ENCODE results near the gene LRRC45.
A peak's percentile ranks its signal among the peaks of the same experiment; 100 is the strongest.

Gene LRRC45

DNA sequence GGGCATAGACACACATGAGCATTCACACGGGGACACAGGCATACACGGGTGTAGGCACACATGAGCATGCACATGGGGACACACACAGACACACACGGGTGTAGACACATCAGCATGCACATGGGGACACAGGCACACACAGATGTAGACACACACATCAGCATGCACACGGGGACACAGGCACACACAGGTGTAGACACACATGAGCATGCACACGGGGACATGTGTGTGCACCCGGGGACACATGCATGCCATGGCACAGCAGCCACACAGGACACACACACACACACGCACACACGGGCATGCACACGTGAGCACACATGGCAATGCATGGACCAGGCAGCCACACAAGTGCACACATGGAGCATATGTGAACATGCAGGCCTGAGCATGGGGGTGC, 19.5 kb downstream of the LRRC45 start:
- TF ChIP-seq, protein P1, sequence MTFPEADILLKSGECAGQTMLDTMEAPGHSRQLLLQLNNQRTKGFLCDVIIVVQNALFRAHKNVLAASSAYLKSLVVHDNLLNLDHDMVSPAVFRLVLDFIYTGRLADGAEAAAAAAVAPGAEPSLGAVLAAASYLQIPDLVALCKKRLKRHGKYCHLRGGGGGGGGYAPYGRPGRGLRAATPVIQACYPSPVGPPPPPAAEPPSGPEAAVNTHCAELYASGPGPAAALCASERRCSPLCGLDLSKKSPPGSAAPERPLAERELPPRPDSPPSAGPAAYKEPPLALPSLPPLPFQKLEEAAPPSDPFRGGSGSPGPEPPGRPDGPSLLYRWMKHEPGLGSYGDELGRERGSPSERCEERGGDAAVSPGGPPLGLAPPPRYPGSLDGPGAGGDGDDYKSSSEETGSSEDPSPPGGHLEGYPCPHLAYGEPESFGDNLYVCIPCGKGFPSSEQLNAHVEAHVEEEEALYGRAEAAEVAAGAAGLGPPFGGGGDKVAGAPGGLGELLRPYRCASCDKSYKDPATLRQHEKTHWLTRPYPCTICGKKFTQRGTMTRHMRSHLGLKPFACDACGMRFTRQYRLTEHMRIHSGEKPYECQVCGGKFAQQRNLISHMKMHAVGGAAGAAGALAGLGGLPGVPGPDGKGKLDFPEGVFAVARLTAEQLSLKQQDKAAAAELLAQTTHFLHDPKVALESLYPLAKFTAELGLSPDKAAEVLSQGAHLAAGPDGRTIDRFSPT (tag by site-specific recombination; IDR thresholded peaks at IDR 0.05), result no peak
- TF ChIP-seq ZNF561 (tag by site-specific recombination; IDR thresholded peaks at IDR 0.05; ENCODE audit: borderline replicate concordance) (no peak), ZNF423 (tag by site-specific recombination; IDR thresholded peaks at IDR 0.05) (no peak), ZNF223 (tag by site-specific recombination; IDR thresholded peaks at IDR 0.05) (0 out of 2 replicates have a peak, but pooled peaks have one; percentile 38), ZNF404 (tag by site-specific recombination; IDR thresholded peaks at IDR 0.05) (no peak), SP3 (tag by site-specific recombination; IDR thresholded peaks at IDR 0.05) (no peak), WT1 (tag by site-specific recombination; IDR thresholded peaks at IDR 0.05) (no peak), HOXA7 (CRISPR knock-in tag; IDR thresholded peaks at IDR 0.05; ENCODE audit: borderline replicate concordance) (no peak)
- CTCF ChIA-PET, result interaction anchor here (0.6 kb wide), 2 partner anchors 21 to 310 kb away, joined by 3 to 4 read pairs; no protein-coding TSS in a partner anchor
- H3K27ac ChIP-seq (ENCODE audit: extremely low read depth, low read depth, low read length), result no peak overlapping the region
- H3K36me3 ChIP-seq (ENCODE audit: control insufficient read depth in 2 of 2, insufficient read depth in 1 of 2, low read length in 2 of 2), result peaks cover 0 to 17% of the 10 kb centered on the region in 2 experiments; a peak in 1 of 3 replicates
- H3K4me3 ChIP-seq (ENCODE audit: low read depth, low read length), result no peak overlapping the region
- H3K9me3 ChIP-seq (ENCODE audit: control insufficient read depth, insufficient read depth, low read depth, low read length), result no peaks in the 10 kb centered on the region
- H3K4me1 ChIP-seq (ENCODE audit: control insufficient read depth, insufficient read depth, low read length), result no peaks in the 10 kb centered on the region
- POLR2A ChIA-PET, result interaction anchor here (1.8 kb wide), 2 partner anchors 12 to 17 kb away, joined by 4 to 5 read pairs; partner anchors contain the start of gene RAC3

DNA sequence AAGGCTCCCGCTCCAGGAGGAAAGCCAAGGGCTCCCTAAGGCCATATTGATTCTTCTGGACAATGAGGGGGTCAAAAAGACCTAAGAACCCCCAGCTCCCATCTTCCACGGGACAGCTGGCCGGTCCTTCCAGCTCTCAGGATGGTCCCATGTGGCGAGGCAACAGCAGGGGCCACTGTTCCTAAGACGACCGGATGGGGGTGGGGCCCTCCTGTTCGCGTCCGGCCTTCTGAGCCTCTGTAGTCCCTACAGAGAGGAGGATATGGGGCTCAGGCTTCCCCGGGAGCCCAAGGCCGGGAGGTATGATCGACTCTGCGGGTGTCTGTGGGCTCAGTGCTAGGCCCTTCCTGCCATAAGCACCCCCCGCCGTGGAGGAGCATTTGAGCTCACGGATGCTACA, 20.4 kb downstream of the LRRC45 start:
- ChIA-PET POLR2A (interaction anchor here (0.6 to 1.8 kb wide), 5 partner anchors 16 to 150 kb away, joined by 3 to 7 read pairs (median 5); no protein-coding TSS in a partner anchor), CTCF (interaction anchor here (0.6 to 1.0 kb wide), 4 partner anchors 8 to 310 kb away, joined by 3 to 5 read pairs (median 4); no protein-coding TSS in a partner anchor)
- Histone ChIP-seq H3K36me3 (ENCODE audit: control insufficient read depth in 2 of 2, insufficient read depth in 1 of 2, low read length in 2 of 2) (peaks cover 0 to 26% of the 10 kb centered on the region in 2 experiments; a peak in 1 of 3 replicates), H3K4me3 (ENCODE audit: low read depth, low read length) (no peak overlapping the region), H3K9me3 (ENCODE audit: control insufficient read depth, insufficient read depth, low read depth, low read length) (no peaks in the 10 kb centered on the region), H3K4me1 (ENCODE audit: control insufficient read depth, insufficient read depth, low read length) (no peaks in the 10 kb centered on the region), H3K27ac (ENCODE audit: extremely low read depth, low read depth, low read length) (no peak overlapping the region)
- TF ChIP-seq, protein P2, sequence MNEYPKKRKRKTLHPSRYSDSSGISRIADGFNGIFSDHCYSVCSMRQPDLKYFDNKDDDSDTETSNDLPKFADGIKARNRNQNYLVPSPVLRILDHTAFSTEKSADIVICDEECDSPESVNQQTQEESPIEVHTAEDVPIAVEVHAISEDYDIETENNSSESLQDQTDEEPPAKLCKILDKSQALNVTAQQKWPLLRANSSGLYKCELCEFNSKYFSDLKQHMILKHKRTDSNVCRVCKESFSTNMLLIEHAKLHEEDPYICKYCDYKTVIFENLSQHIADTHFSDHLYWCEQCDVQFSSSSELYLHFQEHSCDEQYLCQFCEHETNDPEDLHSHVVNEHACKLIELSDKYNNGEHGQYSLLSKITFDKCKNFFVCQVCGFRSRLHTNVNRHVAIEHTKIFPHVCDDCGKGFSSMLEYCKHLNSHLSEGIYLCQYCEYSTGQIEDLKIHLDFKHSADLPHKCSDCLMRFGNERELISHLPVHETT (tag by site-specific recombination; IDR thresholded peaks at IDR 0.05), result no peak
- TF ChIP-seq ZIC2 (tag by site-specific recombination; IDR thresholded peaks at IDR 0.05), result peak; percentile 64

DNA sequence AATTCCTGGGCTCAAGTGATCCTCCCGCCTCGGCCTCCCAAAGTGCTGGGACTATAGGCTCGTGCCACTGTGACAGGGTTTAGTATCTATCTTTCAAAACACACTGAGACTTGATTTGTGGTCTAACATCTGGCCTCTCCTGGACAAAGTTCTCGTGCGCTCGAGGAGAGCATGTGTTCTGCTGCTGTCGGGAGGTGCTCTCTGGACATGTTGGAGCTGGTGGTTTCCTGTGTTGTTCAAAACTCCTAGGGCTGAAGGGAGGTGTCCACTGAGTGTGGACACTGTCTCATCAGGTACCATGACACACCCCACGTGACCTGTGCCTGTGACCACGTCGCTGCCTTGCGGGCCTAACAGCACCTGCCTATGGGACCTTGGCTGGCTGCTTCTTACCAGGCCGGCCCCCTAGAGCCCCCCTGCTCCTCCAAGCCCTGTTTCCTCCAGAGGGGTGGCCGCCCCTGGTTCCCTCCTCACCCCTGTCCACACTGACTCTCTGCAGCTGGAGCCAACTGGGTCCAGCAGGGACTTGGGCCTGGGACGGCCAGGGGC, 22.9 kb downstream of the LRRC45 start:
- ChIA-PET CTCF (no interaction called here), POLR2A (interaction anchor here (1.3 kb wide), 2 partner anchors 8 to 10 kb away, joined by 3 read pairs; partner anchors contain the start of gene DCXR)
- peaks cover 3% of the 10 kb centered on the region; the same call in 1 of the 2 replicates for H3K4me1 ChIP-seq (ENCODE audit: control insufficient read depth, insufficient read depth, low read length)
- peaks cover 0 to 49% of the 10 kb centered on the region in 2 experiments; a peak in 1 of 3 replicates for H3K36me3 ChIP-seq (ENCODE audit: control insufficient read depth in 2 of 2, insufficient read depth in 1 of 2, low read length in 2 of 2)
- TF ChIP-seq ZBTB21 (tag by site-specific recombination; IDR thresholded peaks at IDR 0.05), result no peak
- TF ChIP-seq ZNF623 (tag by site-specific recombination; IDR thresholded peaks at IDR 0.05), result no peak
- TF ChIP-seq ZSCAN30 (tag by site-specific recombination; IDR thresholded peaks at IDR 0.05), result no peak
- TF ChIP-seq ZBTB17 (tag by site-specific recombination; IDR thresholded peaks at IDR 0.05), result no peak
- TF ChIP-seq ZNF121 (tag by site-specific recombination; IDR thresholded peaks at IDR 0.05), result no peak
- TF ChIP-seq ZNF433 (tag by site-specific recombination; IDR thresholded peaks at IDR 0.05; ENCODE audit: low read depth), result no peak
- no peak overlapping the region for H3K4me3 ChIP-seq (ENCODE audit: low read depth, low read length)
- H3K9me3 ChIP-seq (ENCODE audit: control insufficient read depth, insufficient read depth, low read depth, low read length), result no peaks in the 10 kb centered on the region
- no peak overlapping the region for H3K27ac ChIP-seq (ENCODE audit: extremely low read depth, low read depth, low read length)

Measured in HEK293 (cell line).